ENCODE results near the gene ATG5. TPM values are rescaled to one million over a fixed set of nuclear protein-coding genes. Genes with fewer than 3 reads are reported as not detected.
A peak's percentile ranks its signal among the peaks of the same experiment; 100 is the strongest.
"Not testable (repeated sequence)": the region's sequence is repeated elsewhere in the genome, so short reads cannot be mapped to it uniquely, and the experiment has no call there.

ATG5 gene
- total RNA-seq, 1 donor from 2014 or later, result 19.2 TPM

DNA sequence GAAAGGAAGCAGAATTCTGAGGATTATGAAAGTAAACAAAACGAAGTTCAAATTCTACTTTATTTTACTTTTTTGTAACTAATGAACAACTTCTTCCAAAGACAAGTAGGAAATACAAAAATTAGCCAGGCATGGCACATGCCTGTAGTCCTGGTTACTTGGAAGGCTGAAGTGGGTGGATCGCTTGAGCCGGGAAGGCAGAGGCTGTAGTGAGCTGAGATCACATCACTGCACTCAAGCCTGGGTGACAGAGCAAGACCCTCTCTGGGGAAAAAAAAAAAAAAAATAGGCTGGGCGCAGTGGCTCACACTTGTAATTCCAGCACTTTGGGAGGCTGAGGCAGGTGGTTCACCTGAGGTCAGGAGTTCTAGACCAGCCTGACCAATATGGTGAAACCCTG is 82.3 kb downstream of the ATG5 start:
- intact Hi-C loops (cut with DNase I), result no loop called here
- no peak for DNase-seq (ENCODE audit: missing footprints)
- no peak for ATAC-seq

DNA sequence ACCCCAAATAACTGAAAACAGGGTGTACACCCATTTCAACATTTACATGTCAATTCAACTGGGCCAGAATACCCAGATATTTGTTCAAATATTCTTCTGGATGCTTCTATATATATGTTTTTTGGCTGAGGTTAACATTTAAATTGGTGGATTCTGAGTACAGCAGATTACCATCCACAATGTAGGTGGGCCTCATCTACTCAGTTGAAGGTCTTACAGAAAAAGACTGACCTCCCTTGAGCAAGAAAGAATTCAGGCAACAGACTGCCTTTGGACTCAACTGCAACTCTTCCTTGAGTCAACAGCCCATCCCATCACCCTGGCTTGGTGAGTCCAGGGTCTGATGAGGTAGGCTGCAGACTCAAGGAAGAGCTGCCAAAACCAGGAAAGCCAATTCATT is 84.1 kb downstream of the ATG5 start:
- intact Hi-C loops (cut with DNase I), result no loop called here
- no peak for DNase-seq (ENCODE audit: missing footprints)
- ATAC-seq, result no peak

DNA sequence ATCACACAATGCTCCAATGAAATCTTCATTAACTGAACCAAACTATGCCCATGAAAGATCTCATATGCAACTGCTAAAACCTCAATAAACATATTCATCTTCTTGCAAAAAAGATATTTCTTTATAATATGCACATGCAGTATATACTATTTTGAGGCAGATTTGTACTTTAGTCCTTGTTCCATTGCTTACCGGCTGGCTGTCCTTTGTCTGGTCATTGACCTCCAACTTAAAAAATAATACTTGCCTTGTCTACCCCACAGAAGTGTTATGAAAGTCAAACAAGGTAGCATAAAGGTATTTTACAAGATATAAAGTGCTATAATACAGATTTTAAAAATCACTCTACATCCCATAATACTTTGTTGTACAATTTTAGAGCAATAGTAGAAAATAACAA is 88.3 kb downstream of the ATG5 start:
- intact Hi-C loops (cut with DNase I), result no loop called here
- ATAC-seq (no peak), DNase-seq (ENCODE audit: missing footprints) (no peak)

DNA sequence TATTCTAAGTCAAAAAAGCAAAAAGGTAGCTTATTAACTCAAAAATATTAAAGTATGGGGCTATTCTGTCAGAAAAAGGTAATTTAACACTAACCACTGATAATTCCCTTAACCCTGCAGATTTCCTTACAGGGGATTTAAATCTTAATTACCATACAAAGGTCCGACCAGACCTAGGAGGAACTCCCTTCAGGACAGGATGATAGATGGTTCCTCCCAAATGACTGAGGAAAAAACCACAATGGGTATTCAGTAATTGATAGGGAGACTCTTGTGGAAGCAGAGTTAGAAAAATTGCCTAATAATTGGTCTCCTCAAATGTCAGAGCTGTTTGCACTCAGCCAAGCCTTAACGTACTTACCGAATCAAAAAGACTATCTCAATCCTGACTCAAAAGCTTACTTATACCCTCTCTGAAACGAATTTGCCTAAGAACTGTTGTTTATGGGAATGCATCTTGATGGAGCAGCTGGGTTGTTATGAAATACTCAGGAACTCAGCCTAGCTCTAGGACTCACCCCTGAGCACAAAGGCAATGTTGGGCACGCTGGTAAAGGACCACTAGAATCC is 95.6 kb downstream of the ATG5 start:
- intact Hi-C loops (cut with DNase I), result loop anchor here (5.0 to 10.0 kb wide), 2 partner anchors 235 to 798 kb away; no protein-coding TSS in a partner anchor

DNA sequence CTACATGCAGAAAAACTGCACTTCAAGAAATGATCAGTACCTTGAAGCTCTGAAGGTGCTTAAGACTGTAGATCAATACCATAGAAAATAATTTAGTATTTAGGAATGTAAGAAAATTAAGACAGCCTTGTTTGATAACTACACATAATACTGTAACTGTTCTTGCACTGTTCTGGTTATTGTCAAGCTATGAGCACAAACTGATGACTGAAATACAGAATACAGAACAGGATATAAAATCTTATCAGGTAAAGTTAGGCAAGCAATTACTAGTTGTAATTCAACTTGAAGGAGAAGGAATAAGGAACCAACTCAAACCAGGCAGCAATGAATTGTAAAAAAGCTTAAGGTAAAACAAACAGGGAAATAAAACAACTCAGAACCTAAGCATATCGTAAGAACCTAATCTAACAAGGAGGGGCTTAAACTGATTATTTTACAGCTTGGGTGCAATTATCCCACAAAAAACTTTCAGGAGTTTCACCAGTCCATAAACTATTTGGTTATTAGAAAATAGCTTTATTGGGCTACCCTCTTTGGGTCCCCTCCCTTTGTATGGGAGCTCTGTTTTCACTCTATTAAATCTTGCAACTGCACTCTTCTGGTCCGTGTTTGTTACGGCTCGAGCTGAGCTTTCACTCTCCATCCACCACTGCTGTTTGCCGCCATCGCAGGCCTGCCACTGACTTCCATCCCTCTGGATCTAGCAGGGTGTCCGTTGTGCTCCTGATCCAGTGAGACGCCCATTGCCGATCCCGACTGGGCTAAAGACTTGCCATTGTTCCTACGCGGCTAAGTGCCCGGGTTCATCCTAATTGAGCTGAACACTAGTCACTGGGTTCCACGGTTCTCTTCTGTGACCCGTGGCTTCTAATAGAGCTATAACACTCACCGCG is 97.7 kb downstream of the ATG5 start:
- intact Hi-C loops (cut with DNase I), result loop anchor here (5.0 to 10.0 kb wide), 2 partner anchors 233 to 796 kb away; no protein-coding TSS in a partner anchor

More for the DNA sequence above, 95.6 kb downstream of the ATG5 start:
- ATAC-seq; DNase-seq (ENCODE audit: missing footprints): not testable (repeated sequence)

DNA sequence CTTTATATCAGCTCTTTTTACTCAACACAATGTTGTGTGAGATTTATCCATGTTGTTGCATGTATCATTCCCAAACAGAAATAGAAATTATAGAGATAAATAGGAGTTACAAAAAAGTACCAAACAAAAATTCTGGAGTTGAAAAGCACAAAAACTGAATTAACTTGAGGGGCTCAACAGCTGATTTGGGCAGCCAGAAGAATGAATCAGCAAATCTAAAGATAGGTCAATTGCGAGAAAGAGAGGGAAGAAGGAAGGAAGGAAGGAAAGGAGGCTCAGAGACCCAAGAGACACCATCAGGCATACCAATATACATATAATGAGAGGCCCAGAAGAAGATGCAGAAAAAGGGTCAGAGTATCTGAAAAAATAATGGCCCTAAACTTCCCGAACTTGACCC is 98.9 kb downstream of the ATG5 start:
- ATAC-seq, result no peak
- DNase-seq (ENCODE audit: missing footprints), result no peak
- intact Hi-C loops (cut with DNase I), result loop anchor here (5.0 to 10.0 kb wide), 2 partner anchors 232 to 794 kb away; no protein-coding TSS in a partner anchor

More for the DNA sequence above, 97.7 kb downstream of the ATG5 start:
- DNase-seq (ENCODE audit: missing footprints) (no peak), ATAC-seq (no peak)

DNA sequence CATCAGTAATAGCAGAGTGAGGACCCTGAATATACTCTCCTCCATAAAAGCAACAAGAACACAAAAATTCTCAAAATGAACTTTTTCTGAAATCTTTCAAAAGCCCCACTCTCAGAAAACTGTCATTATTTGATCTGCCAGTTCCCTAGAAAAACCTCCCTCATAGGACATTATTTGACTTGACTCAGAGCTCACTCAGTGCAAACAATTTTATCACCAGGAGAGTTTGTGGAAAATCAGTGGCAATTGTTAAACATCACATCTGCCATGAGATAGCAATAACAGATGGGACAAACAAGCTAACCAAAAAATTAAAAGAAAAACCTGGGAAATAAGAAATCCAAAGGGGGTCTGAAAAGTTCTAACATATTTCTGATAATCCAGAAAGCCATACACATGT is 100.0 kb downstream of the ATG5 start:
- ATAC-seq (no peak), DNase-seq (ENCODE audit: missing footprints) (no peak)
- intact Hi-C loops (cut with DNase I), result loop anchor here (5.0 to 10.0 kb wide), 2 partner anchors 231 to 793 kb away; no protein-coding TSS in a partner anchor

DNA sequence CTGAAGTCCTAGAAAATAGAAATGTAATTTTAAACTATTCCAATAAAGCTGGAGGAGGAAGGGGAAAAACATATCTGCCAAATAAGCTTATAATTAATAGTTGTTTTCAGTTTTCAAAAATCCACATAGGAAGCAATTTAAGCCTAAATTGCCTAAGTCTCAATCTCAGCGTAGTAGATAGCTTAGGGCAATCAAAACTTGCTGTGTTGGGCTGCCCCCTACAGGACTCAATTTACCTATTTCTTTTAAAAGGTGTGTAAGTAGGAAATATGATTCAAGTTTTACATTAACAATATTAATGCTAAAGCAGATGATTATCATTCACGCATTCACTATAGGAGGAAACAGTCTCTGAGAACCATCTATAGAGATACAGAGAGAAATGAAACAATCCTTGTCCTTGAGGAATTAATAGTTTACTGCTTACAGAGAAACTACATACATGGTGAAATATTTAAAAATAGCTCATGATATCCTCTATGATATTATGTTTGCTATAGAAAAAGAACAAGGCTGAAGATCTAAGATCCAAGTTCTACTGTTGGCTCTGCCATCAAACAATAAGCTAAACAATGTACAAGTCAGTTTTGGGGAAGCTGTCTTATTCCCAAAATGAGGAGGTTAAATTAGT is 102.1 kb downstream of the ATG5 start:
- ATAC-seq (no peak), DNase-seq (ENCODE audit: missing footprints) (no peak)
- intact Hi-C loops (cut with DNase I), result loop anchor here (5.0 to 10.0 kb wide), 3 partner anchors 229 to 741 kb away; no protein-coding TSS in a partner anchor

DNA sequence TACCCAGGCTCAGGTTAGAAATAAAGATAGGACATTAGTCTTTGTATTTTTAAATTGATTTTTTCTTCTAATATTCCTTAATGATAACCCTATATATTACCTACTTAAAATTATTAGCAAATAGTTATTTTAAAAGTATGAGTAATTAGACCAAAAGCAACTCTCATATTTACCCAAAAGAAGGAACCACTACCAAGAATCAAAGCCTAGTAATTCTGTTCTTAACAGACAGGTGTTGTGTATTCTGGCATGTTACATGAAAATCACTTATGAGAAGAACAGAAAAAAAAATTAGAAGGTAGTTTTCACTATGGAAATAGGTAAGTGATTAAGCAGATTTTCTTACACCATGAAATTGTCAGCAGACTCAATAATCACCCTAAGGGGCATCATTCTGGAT is 105.1 kb downstream of the ATG5 start:
- no peak for DNase-seq (ENCODE audit: missing footprints)
- ATAC-seq, result no peak
- intact Hi-C loops (cut with DNase I), result loop anchor here (5.0 to 10.0 kb wide), 3 partner anchors 226 to 738 kb away; no protein-coding TSS in a partner anchor

DNA sequence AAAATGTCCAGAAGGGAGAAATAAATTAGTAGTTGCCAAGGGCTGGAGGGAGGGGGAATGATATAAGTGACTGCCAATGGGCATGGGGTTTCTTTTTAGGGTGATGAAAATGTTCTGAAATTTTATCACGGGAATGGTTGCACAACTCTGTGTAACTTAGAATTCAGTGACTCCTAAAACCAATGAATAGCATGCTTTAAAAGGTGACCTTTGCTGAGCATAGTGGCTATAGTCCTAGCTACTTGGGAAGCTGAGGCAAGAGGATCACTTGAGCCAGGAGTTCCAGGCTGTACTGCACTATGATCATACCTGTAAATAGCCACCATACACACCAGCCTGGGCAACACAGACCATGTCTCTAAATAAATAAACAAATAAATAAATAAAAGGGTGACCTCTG is 109.0 kb downstream of the ATG5 start:
- ATAC-seq (peak; percentile 26), DNase-seq (ENCODE audit: missing footprints) (no peak)
- intact Hi-C loops (cut with DNase I), result no loop called here

DNA sequence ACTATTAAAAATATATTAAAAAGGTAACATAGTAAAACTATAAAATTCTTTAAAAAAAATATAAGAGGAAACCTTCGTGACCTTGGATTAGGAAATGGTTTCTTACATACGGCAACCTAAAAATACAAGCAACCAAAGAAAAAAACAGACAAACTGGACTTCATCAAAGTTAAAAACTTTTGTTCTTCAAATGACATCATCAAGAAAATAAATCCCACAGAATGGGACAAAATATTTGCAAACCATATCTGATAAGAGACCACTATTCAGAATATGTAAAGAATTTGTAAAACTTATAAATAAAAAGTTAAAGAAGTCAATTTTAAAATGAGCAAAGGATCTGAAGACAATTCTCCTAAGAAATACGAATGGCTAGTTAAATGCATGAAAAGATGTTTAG is 110.0 kb downstream of the ATG5 start:
- intact Hi-C loops (cut with DNase I), result no loop called here
- ATAC-seq (no peak), DNase-seq (ENCODE audit: missing footprints) (no peak)

DNA sequence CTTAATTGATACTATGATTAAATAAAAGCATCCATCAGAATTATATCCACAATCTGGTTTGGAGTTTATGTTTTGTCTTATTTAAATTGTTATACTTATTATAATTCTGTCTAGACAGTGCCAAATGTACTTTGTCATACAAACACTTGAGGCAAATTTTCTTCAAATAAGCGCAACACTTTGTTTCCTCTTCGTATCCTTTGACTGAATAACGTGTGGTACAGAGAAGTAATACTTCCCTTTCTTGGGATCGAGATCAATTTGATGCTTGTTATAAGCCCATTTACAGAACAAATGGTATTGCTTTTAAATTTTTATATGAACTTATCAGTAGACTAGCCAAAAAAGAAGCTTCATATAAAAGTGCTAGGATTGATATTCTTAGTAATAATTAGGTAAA is 111.0 kb downstream of the ATG5 start:
- intact Hi-C loops (cut with DNase I), result no loop called here
- DNase-seq (ENCODE audit: missing footprints) (no peak), ATAC-seq (no peak)

DNA sequence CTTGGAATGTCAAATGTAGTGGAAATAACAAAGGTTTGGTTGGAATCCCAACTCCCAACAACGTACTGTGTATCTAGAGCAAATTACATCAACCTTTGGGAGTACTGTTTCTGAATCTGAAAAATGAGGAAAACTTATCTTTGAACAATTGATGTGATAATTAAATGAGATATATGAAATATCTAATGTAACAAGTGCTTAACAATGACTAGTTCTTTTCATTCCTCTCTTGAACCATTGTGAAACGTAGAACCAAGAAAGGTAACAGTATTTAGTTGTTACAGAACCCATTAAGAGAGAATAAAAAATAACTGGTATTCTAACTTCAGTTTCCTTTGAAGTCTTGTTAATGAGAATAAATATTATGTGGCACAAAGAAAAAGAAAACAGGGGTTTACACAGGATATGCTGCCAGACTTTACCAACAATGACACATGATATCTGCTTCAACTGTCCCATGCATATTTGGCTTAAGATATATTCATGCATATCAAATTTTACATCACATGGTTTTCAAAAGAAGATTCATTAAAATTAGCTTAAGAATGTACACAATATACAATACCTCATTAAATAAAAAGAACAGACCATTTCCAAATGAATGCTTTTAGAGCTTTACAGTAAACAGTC is 111.8 kb downstream of the ATG5 start:
- ATAC-seq (no peak), DNase-seq (ENCODE audit: missing footprints) (no peak)
- intact Hi-C loops (cut with DNase I), result no loop called here

DNA sequence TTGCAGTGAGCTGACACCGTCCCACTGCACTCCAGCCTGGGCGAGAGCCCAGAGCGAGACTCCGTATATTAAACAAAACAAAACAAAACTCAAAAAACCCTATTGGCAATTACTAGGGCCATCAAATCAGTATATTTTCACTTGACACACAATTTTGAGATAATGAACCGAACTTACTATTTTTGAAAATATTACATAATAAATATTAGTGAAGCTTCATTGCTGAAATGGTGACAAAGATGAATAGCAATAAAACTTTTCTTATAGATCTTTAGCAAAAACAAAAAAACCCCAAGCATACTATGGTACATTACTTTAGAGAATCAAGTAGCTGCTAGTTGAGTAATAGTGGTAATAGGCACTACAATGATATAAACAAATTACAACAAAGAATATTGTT is 113.0 kb downstream of the ATG5 start:
- intact Hi-C loops (cut with DNase I), result no loop called here
- DNase-seq (ENCODE audit: missing footprints), result no peak
- no peak for ATAC-seq

DNA sequence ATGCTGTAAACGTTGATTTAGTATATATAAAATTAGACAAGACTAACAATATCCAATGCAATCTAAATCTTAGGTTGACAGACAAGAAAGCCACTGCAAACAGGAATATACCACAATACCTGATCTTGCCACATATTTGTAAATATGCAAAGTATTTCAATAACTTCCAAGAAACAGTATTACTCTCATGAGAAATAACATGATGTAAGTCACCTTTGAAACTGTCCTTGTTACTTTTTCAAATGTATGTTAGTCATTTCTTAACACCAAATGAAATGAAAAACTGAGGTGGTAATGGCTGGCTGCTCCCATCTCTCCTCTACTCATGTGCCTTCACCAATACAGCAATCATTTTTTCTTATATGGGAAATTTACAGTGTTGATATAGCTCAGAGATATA is 118.7 kb downstream of the ATG5 start:
- intact Hi-C loops (cut with DNase I), result no loop called here
- DNase-seq (ENCODE audit: missing footprints) (no peak), ATAC-seq (no peak)

DNA sequence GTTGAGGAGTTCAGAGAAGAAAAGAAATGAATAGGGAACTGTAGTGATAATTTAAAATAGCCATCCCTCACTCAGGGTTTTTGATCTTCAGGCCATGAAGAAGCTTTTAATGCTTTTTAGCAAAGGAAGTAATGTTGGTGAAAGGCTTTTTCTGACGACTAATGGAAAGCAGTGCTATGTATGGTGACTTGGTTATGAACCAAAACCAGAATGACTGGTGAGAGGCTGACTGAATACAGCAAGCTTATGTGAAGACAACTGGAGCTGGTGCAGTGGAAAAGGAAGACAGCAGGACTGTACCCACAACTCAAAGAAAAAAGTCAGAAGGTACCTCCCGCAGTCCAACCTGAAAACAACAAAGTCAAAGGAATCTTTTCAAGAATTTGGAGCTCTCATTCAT is 120.6 kb downstream of the ATG5 start:
- DNase-seq (ENCODE audit: missing footprints), result no peak
- no peak for ATAC-seq

DNA sequence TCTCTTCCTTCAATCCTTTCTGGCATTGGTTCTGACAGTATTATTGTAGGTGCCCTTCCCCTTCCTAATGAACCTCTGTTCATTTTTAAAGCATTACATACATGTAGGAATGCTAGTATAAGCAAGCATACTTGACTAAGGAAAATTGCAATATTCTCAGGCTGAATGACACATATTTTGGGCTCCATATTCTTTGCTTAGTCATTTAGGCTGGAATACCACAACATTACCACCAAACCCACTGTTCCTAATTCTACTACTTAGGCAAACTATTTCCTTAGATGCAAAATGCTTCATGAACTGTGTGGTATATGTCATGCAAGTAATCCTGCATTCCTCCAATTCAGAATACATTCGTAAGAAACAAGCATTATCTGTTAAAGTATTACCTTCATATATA is 125.6 kb downstream of the ATG5 start:
- intact Hi-C loops (cut with DNase I), result no loop called here
- no peak for ATAC-seq
- no peak for DNase-seq (ENCODE audit: missing footprints)

More for the DNA sequence above, 120.6 kb downstream of the ATG5 start:
- intact Hi-C loops (cut with DNase I), result no loop called here

DNA sequence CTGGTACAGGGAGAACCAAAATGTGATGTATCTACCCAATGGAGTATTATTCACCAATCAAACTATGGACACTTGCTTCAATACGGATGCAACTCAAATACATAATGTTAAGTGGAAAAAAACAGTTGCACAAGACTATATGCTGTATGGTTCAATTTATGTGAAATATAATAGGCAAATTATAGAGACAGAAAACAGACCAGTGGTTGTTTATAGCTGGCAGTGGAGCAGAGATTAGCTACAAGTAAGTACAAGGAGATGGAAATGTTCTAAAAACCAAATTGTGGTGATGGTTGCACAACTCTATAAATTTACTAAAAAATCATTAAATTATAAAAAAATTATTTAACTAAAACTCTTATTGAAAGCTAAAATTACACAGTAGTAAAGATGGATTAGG is 126.2 kb downstream of the ATG5 start:
- ATAC-seq, result no peak

DNA sequence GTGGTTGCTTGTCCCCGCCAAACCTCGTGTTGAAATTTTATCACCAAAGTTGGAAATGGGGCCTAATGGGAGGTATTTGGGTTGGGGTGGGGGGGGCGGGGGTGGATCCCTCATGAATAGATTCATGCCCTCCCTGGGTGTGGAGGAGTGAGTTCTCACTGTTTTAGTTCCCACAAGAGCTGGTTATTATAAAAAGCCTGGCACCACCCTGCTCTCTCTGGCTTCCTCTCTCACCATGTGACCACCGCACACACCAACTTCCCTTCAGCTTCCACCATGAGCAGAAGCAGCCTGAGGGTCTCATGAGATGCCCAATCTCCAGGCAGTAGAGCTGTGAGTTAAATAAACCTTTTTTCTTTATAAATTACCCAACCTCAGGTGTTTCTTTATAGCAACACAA is 128.1 kb downstream of the ATG5 start:
- intact Hi-C loops (cut with DNase I), result no loop called here
- no peak for ATAC-seq
- no peak for DNase-seq (ENCODE audit: missing footprints)

More for the DNA sequence above, 126.2 kb downstream of the ATG5 start:
- intact Hi-C loops (cut with DNase I), result no loop called here
- DNase-seq (ENCODE audit: missing footprints), result no peak

Measured in Right ventricle myocardium inferior (tissue), 1 donor.